HG03442 (cell line): ENCODE measurements around the gene FADS6.

Experiments used
- ATAC-seq: cut with Tn5 transposase; IDR thresholded peaks from one replicate; pipeline ENCODE4 v1.9.1; 2021; ENCODE audit warnings: mild to moderate bottlenecking, moderate library complexity; ENCODE audit not compliant: unreplicated experiment

Gene FADS6

GRCh38 chr17:74833501-74834377, 59.7 kb downstream of the FADS6 start:
- no peak for ATAC-seq

GRCh38 chr17:74832421-74832820, 61.0 kb downstream of the FADS6 start:
- no peak for ATAC-seq

GRCh38 chr17:74831444-74832146, 61.8 kb downstream of the FADS6 start:
- no peak for ATAC-seq

- ATAC-seq, result no peak
These were observed 62.6 kb downstream of the FADS6 start for GRCh38 chr17:74830861-74831260.

- no peak for ATAC-seq
These were observed 65.6 kb downstream of the FADS6 start for GRCh38 chr17:74827800-74828199.
